ENCODE data around the gene EHMT1.

- TF ChIP-seq ZNF274 (IDR thresholded peaks at IDR 0.05; ENCODE audit: low read depth, low read length) (no peak), SUZ12 (IDR thresholded peaks at IDR 0.05; ENCODE audit: extremely low read depth, insufficient read depth, insufficient read length) (no peak), YY1 (IDR thresholded peaks at IDR 0.05; ENCODE audit: insufficient read depth, insufficient read length) (no peak)
Measured at GRCh38 chr9:137762414-137763061, 143.7 kb downstream of the EHMT1 start.

Measured in NT2/D1 (cell line).